GM10847 (cell line): ENCODE results near the gene TNFRSF13B.

Experiments used
- POLR2A ChIP-seq: IDR thresholded peaks from 2 replicates; pipeline ENCODE4 v1.6.1; 2011; ENCODE audit not compliant: insufficient read length; ENCODE audit errors: extremely low read depth

TNFRSF13B gene

DNA sequence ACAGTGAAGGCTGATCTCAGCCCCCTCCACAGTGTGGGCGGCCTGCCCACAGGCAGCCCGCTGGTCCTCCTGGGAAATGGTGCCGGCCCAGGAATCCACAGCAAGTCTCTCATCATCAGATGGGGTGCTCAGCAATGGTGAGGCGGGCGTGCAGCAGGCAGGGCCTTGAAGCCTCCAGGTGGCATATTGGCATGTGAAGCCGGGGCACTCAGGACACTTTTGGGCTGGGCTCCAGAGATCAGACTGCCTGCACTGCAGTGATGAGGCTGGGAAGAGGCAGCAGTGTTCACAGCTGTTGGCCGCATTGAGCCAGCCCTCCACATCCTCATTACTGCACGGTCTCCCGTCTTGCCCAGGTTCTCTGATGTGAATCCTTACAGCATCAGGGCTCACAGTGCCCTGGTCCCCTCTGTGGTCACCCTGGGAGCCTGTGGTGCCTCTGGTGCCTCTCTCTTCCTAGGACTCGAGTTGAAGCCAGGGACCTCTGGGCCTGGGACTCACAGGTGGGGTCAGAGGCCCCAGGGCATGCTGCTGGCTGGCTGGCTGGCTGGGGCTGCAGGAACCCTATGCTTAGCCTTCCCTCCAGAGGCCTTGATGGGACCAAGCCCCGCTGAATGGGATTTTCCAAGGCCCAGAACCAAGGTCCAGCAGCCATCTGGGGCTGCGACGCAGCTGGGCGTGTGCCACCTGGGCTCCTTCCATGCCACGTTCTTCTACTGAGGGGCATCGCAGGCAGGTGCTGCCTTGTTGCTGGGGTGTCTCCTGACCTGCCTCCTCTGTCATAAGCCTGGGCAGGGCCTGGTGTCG is 48.6 kb downstream of the TNFRSF13B start:
- no peak for TF ChIP-seq POLR2A

DNA sequence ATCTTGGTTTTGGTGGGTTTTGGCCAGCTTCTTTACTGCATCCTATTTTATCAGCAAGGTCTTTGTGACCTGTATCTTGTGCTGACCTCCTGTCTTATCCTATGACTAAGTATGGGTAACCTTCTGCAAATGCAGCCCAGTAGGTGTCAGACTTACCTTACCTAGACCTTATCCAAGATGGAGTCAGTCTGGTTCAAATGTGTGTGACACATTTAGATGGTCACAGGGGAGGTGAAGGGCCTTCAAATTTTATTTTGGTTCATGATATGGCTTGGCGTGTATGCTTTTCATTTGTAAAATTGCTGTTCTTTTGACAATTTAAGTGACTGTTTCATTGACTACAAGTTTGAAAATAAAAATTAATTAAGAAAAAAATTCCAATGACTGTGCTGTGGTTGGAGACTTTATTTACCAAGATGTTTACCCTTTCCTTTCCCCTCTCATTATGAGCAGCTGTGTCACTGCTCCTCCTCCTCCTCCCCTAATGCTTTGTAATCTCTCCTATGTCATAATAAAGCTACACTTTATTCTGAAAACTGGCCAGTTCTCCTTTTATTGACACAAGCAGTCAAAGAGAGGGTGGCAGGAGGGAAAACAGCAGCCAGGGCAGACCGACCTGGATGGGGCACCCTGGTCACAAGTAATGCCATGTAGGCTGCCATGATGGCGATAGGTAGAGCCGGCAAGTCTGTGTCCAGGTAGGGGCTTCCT is 49.4 kb downstream of the TNFRSF13B start:
- no peak for TF ChIP-seq POLR2A

GRCh38 chr17:16920628-16921020 is 51.3 kb downstream of the TNFRSF13B start:
- no peak for TF ChIP-seq POLR2A

DNA sequence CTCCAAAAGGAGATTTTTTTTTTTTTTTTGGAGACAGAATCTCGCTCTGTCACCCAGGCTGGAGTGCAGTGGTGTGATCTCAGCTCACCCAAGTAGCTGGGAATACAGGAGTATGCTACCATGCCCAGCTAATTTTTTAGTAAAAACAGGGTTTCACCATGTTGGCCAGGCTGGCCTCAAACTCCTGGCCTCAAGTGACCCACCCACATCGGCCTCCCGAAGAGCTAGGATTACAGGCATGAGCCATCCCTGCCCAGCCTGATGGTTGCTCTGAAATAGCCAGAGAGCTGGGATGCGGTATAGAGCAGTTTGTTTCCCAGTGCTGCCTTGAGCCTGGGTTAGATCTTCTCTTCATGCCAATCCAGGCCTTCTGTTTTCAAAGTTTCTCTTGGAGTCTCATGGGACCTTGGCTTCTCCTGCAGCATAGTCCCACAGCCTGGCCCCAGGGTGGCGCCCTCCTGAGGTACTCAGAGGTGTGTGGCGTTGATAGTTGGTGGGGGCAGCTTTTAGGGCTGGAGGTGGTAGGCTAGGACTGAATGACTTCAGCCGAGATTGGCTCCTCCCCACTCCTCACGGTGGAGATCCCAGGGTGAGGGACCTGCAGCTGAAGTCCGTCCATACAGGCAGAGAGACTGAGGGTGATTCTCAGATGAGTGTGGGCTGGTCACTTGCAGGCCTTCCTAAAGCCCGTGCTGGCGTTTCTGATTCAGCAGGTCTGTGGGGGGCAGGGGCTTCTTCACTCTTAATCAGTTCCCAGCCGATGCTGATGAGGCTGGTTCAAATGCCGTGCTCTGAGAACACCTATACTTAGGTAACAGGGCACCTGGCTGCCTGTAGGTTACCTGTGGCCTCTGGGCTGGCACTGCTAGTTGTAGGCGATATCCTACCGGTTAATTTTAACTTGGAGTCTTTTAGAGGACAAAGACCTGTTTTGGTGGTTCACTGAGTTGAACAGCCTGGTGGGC is 52.0 kb downstream of the TNFRSF13B start:
- TF ChIP-seq POLR2A: no peak

GRCh38 chr17:16918443-16918842 is 53.5 kb downstream of the TNFRSF13B start:
- no peak for TF ChIP-seq POLR2A

- TF ChIP-seq POLR2A: no peak
These were observed 54.1 kb downstream of the TNFRSF13B start for GRCh38 chr17:16917671-16918394.

DNA sequence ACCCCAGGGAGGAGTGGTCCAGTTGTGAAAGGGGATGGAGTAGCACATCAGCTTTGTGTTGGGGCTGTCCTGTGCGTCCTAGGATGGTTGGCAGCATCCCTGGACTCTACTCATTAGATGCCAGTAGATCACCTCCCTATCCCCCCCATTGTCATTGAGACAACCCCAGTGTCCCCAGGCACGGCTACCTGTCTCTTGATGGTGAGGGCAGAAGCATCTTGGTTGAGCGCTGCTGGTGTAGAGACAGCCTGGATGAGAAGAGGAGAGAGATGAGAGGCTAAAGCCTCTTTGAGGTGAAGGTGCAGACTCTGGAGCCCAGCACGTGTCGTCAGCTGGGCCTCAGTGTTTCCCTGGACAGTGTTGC is 55.4 kb downstream of the TNFRSF13B start:
- no peak for TF ChIP-seq POLR2A

GRCh38 chr17:16915752-16916556 is 56.0 kb downstream of the TNFRSF13B start:
- no peak for TF ChIP-seq POLR2A

DNA sequence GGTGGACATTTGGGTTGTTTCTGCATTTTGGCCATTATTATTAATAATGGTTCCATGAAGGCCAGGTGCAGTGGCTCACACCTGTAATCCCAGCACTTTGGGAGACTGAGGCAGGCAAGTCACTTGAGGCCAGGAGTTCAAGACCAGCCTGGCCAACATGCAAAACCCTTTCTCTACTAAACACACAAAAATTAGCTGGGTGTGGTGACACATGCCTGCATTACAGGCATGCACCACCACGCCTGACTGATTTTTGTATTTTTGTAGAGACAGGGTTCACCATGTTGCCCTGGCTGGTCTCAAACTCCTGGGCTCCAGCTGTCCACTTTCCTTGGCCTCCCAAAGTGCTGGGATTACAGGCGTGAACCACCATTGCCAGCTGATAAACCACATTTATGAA is 58.5 kb downstream of the TNFRSF13B start:
- TF ChIP-seq POLR2A: no peak

DNA sequence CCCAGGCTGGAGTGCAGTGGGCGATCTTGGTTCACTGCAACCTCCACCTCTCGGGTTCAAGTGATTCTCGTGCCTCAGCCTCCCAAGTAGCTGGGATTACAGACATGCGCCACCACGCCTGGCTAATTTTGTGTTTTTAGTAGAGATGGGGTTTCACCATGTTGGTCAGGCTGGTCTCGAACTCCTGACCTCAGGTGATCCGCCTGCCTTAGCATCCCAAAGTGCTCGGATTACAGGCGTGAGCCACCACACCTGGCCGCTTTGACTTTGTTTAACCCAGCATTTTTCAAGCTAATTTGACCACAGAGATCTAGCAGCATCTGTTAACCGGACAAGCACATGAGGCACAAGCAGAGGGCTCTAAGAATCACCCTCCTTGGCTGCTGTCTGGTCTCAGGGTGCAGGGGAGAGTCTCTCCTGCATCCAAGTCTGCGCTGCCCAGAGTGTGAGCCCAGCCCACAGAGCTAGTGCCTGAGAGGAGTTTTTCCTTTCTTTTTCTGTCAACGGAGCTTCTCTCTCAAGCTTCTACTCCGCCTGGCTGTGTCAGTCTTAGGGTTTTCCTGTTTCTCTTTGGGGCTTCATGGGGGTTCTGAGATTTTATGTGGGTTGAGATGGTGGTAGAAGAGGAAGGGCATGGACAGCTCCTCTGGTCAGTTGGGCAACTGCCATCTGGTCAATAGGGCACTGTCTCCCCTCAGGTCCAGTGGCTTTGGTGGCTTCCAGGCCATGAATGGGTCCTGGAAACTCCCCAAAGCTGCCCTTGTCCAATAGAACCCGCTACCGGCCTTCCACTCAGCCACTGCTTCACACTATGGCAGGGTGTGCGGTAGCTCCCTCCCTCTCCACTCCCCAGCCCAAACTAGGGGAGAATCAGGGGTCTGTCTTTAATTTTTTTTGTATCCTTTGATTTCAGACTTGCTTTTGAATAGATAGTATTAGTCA is 59.6 kb downstream of the TNFRSF13B start:
- no peak for TF ChIP-seq POLR2A

- no peak for TF ChIP-seq POLR2A
These were observed 60.6 kb downstream of the TNFRSF13B start for GRCh38 chr17:16911141-16911937.

DNA sequence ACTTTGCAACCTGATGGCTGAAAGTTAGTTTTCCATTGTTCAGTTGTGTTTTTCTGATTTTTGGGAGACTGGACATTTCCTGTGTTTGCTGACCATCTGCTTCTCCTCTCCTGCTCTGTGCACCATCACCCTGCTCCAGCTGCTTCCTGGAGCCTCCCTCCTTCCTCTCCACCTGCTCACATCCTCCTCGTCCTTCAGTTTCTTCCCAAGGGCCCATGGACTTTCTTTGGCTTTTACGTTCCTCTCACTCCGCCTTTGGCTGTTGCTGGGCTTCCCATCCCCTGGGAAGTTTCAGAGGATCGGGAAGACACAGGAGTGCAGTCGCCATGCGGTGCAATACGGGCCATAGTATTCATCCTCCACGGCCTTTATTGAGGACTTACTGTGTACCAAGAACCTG is 61.6 kb downstream of the TNFRSF13B start:
- no peak for TF ChIP-seq POLR2A
